Astrocyte (in vitro differentiated cells and primary cell): ENCODE results near the gene HSF2BP.

Experiments used
- EZH2 ChIP-seq: IDR thresholded peaks from 2 replicates; pipeline ENCODE4 v1.6.1; 2012; ENCODE audit warnings: mild to moderate bottlenecking, low read length, inconsistent platforms; ENCODE audit not compliant: insufficient read depth
- TF ChIP-seq, protein P1 (sequence below): IDR thresholded peaks from 2 replicates; pipeline ENCODE4 v1.5.1; 2011; ENCODE audit warnings: low read depth, mild to moderate bottlenecking, inconsistent platforms, low read length, moderate library complexity; ENCODE audit not compliant: insufficient read depth

DNA sequence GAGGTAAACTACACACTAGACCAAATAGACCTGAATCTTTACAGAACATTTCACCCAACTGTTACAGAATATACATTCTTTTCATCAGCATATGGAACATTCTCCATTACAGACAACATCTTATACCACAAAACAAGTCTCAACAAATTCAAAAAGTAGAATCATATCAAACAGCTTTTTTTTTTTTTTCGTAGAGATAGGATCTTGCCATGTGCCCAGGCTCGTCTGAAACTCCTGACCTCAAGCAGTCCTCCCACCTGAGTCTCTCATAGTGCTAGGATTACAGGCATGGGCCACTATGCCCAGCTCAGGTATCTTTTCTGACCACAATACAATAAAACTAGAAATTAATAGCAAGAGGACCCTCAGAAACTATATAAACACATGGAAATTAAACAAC lies 36.5 kb downstream of the HSF2BP start:
- TF ChIP-seq, protein P1, sequence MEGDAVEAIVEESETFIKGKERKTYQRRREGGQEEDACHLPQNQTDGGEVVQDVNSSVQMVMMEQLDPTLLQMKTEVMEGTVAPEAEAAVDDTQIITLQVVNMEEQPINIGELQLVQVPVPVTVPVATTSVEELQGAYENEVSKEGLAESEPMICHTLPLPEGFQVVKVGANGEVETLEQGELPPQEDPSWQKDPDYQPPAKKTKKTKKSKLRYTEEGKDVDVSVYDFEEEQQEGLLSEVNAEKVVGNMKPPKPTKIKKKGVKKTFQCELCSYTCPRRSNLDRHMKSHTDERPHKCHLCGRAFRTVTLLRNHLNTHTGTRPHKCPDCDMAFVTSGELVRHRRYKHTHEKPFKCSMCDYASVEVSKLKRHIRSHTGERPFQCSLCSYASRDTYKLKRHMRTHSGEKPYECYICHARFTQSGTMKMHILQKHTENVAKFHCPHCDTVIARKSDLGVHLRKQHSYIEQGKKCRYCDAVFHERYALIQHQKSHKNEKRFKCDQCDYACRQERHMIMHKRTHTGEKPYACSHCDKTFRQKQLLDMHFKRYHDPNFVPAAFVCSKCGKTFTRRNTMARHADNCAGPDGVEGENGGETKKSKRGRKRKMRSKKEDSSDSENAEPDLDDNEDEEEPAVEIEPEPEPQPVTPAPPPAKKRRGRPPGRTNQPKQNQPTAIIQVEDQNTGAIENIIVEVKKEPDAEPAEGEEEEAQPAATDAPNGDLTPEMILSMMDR = no peak
- TF ChIP-seq EZH2 = no peak
